Activated CD4-positive, alpha-beta T cell treated with anti-CD3 and anti-CD28 coated beads for 24 hours (primary cell): Measurements from ENCODE around the gene PAM.
"Not testable (repeated sequence)": the region's sequence is repeated elsewhere in the genome, so short reads cannot be mapped to it uniquely, and the experiment has no call there.

Experiments used
- DNase-seq, 2 donors: peaks; one replicate each; pipeline ENCODE4 v3.0.0-alpha.2; 2020; ENCODE audit warnings: low read depth in 2 of 2

The PAM gene

GRCh38 chr5:103059525-103059924 lies 304.4 kb downstream of the PAM start:
- no peak for DNase-seq

GRCh38 chr5:103060424-103060954 lies 305.4 kb downstream of the PAM start:
- DNase-seq: no peak

- DNase-seq: no peak
Observed at GRCh38 chr5:103066326-103066725, 311.2 kb downstream of the PAM start.

GRCh38 chr5:103073500-103073899 lies 318.4 kb downstream of the PAM start:
- DNase-seq: not testable (repeated sequence)

GRCh38 chr5:103075442-103075841 lies 320.3 kb downstream of the PAM start:
- no peak for DNase-seq
